Stimulated activated CD4-positive, alpha-beta T cell treated with anti-CD3 and anti-CD28 coated beads, Interleukin-1b, Interleukin-23, amount 100 ng/mL, for 4 hours (primary cell): ENCODE data around the gene DHCR24.
"Not testable (repeated sequence)": the region's sequence is repeated elsewhere in the genome, so short reads cannot be mapped to it uniquely, and the experiment has no call there.

ENCODE experiments used
- DNase-seq, 2 donors: peaks; one replicate each; pipeline ENCODE4 v3.0.0-alpha.2; 2020; ENCODE audit warnings: low read depth in 2 of 2

The DHCR24 gene, protein sequence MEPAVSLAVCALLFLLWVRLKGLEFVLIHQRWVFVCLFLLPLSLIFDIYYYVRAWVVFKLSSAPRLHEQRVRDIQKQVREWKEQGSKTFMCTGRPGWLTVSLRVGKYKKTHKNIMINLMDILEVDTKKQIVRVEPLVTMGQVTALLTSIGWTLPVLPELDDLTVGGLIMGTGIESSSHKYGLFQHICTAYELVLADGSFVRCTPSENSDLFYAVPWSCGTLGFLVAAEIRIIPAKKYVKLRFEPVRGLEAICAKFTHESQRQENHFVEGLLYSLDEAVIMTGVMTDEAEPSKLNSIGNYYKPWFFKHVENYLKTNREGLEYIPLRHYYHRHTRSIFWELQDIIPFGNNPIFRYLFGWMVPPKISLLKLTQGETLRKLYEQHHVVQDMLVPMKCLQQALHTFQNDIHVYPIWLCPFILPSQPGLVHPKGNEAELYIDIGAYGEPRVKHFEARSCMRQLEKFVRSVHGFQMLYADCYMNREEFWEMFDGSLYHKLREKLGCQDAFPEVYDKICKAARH

DNA sequence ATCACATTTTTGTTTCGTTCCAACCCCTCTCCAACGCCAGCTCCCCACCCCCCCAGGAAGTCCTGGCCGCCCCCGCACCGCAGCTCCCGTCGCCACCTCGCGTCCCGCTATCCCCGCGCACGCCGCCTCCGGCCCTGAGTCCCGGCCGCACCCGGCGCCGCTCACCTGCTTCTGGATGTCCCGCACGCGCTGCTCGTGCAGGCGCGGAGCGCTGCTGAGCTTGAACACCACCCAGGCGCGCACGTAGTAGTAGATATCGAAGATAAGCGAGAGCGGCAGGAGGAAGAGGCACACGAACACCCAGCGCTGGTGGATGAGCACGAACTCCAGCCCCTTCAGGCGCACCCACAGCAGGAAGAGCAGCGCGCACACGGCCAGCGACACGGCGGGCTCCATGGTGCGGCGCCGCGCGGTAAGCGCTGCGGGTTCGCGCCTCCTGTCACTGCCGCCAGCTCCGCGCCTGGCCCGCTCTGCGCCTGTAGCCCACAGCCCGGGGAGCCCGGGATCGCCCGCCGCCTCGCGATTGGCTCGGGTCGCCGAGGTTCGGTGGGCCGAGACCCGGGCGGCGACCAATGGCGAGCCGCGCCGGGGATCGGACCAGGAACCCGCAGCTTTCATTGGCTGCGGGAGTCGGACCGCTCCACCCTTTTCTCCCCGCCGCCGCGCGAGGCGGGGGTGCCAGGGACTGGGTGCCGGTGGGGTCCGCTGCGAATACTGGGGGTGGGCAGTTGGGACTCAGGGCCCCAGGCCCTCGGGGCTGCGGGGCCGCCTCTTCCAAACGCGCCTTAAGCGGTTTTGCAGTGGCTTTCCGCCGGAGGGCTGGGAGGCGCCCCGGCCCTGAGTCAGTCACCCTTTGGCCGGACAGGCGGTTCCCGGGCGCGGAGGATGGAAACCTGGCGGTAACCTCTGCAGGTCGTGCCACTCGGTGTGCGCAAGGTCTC, at the start of gene DHCR24:
DHCR24 (minus strand) TSS at position 472 of the 941 bp plus-strand sequence; CDS start at position 396, 76 bp downstream.
- DNase-seq, result peak; percentile 66 to 73

DNA sequence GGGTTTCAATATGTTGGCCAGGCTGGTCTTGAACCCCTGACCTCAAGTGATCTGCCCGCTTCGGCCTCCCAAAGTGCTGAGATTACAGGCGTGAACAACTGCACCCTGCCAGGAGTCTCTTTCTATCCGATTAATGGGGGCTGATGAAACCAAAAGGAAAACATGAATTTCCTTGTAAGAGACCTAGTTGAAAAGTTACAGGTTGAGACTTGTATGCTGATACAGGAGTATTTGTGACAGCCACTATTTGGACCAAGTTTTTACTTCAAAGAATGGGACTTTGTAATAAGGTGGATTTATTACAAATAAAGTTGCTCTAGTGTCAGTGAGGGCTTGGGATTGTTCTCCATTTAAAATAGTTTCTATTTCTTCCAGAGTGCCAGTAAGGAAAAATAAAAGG, 49.8 kb upstream of the DHCR24 start:
- no peak for DNase-seq

DNA sequence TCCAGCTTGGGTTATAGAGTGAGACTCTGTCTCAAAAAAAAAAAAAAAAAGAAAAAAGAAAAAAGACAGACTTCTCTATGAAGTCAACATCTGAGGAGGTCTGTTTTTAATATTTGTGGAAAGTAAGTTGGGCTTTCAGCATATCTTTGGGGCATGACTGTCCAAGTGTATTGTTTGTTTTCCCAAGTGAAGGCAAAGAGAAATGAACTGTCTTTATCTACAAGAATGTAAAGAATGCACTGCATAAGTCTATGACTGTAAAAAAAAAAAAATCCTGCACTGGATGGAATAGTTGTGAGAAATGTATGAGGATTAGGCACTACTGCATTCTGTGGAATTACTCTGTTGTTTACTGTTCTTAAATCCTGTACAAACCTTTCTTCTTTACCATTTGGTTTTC, 47.9 kb upstream of the DHCR24 start:
- DNase-seq, result no peak

DNA sequence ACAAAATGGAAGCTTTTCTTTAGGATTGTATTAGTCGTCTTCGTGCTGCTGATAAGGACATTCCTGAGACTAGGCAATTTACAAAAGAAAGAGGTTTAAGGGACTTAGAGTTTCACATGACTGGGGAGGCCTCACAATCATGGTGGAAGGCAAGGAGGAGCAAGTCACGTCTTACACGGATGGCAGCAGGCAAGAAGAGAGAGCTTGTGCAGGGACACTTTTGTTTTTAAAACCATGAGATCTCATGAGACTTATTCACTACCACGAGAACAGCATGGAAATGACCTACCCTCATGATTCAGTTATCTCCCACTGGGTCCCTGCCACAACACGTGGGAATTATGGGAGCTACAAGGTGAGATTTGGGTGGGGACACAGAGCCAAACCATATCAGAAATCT, 47.1 kb upstream of the DHCR24 start:
- DNase-seq, result not testable (repeated sequence)

DNA sequence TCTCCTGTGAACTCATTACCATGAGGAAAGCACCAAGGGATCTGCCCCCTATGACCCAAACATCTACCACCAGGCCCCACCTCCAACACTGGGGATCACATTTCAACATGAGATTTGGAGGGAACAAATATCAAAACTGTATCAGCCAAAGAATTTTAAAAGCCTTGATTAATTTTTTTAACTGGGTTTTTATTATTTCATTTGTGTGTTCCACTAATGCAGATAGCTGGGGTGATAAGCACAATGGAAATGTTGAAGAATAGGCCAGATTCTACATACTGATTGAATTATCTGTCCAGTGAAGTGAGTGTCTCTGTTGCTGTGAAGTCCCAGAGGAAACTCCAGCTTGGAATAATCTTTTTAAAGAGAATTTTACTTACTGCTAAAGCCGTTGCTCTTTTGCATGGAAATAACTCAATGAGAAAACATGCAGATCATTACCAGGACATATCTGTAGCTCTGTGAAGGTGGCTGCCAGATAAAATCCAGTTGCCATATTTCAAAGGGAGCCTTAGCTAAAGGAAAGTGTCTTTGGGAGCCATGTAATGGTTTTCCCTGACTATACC, 44.4 kb upstream of the DHCR24 start:
- DNase-seq, result no peak

DNA sequence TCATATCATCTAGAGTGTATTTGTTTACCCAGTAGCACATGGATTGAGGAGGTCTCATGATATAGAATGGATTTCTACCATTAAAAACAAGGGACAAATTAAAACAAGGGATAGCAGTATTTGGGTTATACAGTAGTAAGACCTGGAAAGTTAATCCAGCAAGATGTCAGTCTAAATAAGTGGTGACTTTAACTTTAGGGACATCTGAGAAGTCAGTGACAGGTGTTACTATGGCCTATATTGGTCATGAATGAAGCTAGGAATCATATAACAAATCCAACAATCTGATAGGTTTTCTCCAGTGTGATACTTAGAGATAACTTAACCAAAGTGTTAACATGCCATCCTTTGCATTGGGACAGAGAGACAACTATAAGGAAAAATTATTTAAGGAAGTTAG, 42.7 kb upstream of the DHCR24 start:
- DNase-seq, result no peak

DNA sequence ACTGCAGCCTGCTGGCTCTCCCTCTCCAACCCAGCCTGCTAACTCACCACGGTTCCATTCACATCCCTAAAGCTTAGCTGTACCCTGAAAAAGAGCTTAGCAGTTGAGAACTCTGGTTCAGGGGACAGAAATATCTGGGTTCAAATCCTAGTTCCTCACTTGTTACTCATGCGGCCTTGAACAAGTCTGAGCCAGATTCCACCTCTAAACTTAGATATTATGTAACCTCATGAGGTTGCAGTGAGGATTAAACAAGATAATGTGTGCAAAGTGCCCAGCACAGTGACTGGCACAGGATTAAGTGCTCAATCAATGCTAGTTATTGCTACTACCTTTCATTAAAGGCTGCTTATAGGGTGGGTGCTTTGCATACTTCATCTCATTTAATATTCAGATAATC, 41.3 kb upstream of the DHCR24 start:
- no peak for DNase-seq

DNA sequence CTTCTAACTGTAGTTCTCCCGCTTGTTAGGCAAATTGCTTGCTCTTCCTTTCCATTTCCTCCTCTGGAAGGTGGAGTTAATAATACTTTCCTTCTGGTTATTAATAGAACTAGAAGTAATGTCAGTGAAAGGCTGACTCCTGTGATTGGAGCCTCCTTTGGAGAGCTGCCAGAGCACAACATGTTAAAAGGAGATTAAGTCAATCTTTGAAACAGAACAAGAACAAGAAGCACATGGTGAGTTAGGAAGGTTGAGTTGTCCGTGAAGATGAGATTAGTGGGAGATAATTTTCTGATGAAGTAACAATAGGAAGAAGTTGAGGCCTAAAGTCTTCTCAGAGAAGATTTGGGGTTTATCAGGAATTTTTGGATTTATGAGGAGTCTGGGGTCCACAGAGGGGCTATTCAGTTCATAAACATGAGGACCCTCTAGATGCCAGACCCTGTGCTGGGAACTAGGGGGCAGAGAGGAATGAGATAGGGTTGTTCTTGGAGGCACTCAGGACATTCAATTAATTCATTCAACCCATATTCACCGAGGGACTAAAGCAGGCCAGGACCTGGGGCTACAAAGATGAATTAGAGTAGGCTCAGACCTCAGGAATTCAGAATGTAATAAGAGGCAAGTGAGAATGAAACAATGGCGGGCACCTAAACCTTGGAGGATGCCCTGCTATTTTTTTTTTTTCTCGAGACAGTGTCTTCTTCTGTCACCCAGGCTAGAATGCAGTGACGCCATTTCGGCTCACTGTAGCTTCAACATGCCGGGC, 40.7 kb upstream of the DHCR24 start:
- DNase-seq, result no peak

DNA sequence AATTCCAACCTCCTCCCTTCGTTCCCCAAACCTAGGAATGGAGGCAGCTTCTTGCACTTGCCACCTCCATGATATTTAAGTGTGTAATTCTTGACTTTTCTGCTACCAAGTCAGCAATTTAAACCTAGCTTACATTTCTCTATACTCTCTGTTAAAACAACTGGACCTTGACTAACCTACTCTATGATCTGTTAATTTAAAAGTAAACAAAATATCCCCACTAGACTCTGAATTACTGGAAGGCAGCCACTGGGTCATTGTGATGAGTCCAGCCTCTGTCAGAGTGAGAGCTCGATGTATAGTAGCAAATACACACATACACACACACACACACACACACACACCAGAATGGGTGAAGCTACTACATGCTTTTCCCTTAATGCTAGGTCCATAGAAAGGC, 40.0 kb upstream of the DHCR24 start:
- DNase-seq, result no peak

DNA sequence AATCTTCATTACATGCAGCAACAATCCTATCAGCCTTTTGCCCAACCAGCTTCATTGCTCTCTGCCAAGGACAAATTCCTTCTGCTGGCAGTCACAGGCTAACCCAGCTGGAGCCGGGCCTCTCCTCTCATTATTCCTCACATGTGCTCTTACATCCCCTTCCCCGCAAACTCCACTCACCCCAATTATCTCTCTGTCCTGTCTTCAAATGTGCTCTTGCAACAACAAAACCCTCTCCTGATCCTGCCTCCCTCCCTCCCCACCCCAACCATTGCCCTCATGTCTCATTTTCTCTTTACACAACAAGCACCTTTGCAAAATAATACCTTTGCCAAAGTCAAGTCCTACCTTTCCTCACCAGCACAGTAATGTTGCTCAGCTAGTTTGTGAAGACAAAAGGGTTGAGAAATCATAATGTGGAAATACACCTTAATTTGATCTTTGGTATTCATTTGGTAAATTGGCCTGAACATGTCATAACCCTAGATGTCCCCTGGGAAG, 36.0 kb upstream of the DHCR24 start:
- DNase-seq, result no peak

DNA sequence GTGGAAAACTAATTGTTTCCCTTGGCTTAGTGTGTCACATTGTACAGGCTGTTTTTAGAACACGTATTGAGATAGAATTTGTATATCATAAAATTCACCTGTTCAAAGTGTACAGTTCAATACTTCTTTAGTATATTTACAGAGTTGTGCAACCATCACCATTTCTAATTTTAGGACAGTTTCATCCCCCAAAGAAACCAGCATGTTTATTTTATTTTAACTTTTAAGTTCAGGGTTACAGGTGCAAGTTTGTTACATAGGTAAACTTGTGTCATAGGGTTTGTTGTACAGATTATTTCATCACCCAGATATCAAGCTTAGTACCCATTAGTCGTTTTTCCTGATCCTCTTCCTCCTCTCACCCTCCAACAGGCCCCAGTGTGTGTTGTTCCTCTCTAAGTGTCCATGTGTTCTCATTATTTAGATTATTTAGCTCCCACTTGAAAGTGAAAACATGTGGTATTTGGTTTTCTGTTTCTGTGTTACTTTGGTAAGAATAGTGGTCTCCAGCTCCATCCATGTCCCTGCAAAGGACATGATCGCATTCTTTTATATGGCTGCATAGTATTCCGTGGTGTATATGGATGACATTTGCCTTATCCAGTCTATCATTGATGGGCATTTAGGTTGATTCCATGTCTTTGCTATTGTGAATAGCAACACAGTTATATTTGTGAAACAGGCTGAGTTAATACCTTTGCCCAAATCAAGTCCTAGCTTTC, 35.2 kb upstream of the DHCR24 start:
- DNase-seq, result no peak

DNA sequence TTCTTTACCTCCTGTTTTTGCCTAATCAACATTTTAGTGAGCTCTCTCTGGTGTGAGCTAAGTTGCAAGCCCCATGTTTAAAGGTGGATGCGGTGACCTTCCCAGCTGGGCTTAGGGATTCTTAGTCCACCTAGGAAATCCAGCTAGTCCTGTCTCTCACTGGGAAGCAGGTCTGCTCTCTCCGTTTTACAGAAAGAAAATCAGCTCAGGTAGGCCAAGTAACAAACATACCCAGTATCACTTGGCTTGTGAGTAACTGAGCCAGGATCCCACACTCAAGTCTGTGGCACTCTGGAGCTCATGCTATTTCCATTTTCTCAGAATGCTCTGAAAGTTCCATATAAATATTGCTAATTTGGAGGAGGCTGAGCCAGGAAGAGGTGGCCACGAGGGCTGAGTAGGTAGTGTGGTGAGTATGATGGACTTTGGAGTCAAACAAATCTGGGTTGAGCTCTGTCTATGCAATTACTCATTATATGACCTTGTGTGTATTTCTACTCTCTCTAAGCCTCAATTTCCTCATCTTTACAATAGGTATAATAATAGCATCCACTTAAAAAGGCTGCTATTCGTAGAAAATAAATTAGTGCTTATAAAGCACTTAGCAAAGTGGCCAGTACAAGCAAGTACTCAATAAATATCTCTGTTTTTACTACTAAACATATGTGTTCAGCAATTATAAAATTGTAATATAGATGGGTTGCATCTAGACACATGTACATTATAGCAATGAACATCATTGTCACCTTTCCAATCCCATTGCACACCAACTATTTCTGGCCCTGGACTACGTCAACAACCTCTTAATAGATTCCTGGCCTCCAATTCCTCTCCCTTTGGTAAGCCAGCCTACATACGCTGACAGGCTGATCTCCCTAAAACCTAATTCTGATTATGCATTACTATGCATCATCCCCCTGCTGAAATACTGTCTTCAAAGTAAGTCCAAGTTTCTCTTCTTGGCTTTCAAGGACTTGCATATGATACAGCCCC, 32.7 kb upstream of the DHCR24 start:
- no peak for DNase-seq

DNA sequence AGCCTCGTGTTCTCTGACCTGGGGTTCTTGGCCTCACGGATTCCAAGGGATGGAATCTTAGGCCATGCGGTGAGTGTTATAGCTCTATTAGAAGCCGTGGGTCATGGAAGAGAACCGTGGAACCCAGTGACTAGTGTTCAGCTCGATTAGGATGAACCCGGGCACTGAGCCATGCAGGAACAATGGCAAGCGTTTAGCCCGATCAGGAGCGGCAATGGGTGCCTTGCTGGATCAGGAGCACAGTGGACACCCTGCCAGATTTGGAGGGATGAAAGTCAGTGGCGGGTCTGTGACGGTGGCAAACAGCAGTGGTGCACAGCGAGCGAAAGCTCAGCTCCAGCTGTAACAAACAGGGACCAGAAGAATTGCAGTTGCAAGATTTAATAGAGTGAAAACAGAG, 24.1 kb upstream of the DHCR24 start:
- not testable (repeated sequence) for DNase-seq

DNA sequence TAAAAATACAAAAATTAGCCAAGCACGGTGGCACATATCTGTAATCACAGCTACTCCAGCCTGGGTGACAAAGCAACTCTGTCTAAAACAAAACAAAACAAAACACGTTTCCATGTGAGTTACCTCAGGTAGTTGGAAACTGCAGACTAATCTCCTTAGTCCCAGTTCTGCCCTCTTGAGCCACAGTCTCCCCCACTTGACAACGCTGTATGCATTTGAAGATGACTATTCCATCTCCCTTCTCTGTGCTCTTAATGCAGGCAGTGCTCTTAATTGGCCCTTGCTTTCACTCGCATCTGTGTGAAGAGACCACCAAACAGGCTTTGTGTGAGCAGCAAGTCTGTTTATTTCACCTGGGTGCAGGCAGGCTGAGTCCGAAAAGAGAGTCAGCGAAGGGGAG, 19.6 kb upstream of the DHCR24 start:
- DNase-seq, result no peak

DNA sequence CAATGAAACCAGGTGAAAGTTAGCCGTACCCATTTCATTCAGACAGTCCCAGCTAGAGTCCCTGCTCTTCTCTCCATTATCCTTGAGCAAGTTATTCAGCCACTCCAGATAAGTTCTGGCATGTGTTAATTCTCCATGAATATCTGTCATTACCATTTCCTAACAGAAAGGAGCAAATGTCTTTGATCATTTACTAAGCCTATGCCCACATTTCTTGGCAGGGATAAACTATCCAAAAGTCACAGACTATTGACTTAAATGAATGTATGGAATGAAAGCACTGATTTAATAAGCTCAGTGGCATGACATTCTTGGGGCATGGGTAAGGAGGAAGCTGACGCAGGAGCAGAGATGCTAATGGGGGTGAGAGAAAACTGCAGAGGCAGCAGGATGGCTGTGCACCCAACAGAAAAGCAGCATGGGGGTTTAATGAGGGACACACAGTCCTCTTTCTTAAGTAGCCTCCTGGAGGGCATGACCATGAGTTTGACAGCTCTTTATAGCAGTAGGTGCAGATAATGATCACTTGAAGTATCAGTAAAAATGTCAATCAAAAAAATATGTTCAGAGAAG, 17.6 kb upstream of the DHCR24 start:
- DNase-seq, result no peak

DNA sequence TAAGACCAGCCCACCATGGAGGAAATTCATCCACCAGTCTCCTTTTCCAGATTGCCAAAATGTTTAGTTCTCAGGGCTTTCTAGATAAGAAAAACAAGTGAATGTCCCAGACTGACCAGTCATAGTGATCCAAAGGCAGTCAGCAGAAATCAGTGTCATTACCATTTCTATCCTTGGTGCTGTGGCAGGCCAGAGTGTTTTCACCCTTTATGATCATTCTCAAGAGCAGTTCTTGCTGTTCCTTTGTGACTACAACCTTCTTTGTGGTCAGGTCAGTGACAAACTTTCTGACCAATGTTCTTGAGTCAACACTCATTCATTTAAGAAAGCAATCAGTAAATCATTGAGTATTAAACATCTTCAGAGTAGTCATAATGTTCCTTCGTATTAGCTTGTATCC, 7.3 kb upstream of the DHCR24 start:
- DNase-seq, result no peak

DNA sequence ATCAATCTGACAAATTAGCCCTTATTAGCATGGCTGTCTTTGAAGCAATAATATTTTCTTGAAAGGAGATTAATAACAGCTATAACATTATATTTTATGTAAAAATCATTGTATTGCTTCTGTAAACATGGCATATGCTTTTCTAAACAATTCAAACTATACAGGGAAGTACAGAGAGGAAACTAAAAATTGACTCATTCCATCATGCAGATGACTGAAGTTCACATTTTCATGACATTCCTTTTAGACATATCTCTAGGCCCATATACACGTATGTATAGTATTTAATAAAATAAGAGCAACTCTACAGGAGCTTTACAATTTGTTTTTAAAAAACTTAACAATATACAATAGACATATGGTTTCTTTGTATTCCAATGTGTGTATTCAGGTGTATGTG, 5.6 kb upstream of the DHCR24 start:
- DNase-seq, result no peak

DNA sequence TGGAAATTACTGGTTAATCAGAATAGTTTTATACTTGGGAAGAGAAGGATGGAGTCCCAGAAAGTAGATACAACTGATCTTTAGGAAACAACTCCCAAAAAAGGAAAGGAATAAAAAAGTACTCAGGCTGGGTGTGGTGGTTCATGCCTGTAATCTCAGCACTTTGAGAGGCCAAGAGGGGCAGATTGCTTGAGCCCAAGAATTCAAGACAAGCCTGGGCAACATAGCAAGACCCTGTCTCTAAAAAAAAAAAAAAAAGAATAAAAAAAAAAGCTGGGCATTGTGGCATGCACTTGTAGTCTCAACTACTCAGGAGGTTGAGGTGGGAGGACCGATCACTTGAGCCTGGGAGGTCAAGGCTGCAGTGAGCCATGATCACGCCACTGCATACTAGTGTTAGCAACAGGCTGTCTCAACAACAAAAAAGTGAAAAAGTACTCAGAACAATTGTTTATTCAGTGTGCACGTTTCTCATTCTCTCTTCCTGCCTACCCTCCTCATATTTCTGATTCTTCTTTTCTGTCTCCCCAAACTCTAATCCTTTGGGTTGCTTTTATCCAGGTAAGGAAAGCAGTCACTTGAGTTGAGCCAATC, 2.2 kb upstream of the DHCR24 start:
- DNase-seq, result no peak
